ENCODE measurements around the gene RGS1. TPM values are rescaled to one million over a fixed set of nuclear protein-coding genes. Genes with fewer than 3 reads are reported as not detected.

RGS1 gene
- polyA plus RNA-seq, 1 of the 3 experiments (the other 2 are of a cell fraction), result 0.12 TPM

GRCh38 chr1:192553741-192554140 lies 21.8 kb upstream of the RGS1 start:
- no peak overlapping the region for H3K4me2 ChIP-seq
- ChIA-PET POLR2A (no interaction called here), CTCF (interaction anchor here (0.9 kb wide), 1 partner anchor 79 kb away, joined by 3 read pairs; no protein-coding TSS in a partner anchor)
- DNase-seq, result no peak
- no peaks in the 10 kb centered on the region for H4K20me1 ChIP-seq (ENCODE audit: insufficient read depth)
- WGBS (ENCODE audit: low lambda C conversion rate), result 73% methylated on average over 3 of the region's 3 CpGs
- H2AFZ ChIP-seq (ENCODE audit: low read depth), result no peak overlapping the region
- peaks cover 6 to 38% of the 10 kb centered on the region in 2 experiments; a peak in 3 of 4 replicates for H3K4me1 ChIP-seq (ENCODE audit: control insufficient read depth in 1 of 2, insufficient read depth in 2 of 2, low read depth in 1 of 2, low read length in 1 of 2)
- H3K27me3 ChIP-seq (ENCODE audit: insufficient read depth), result no peaks in the 10 kb centered on the region
- TF ChIP-seq RXRA (IDR thresholded peaks at IDR 0.05; ENCODE audit: borderline replicate concordance, low read depth), result no peak
- TF ChIP-seq GATA2 (CRISPR knock-in tag; IDR thresholded peaks at IDR 0.05), result no peak
- TF ChIP-seq MEF2A (IDR thresholded peaks at IDR 0.05; ENCODE audit: borderline replicate concordance, low read depth), result no peak
- no peak for TF ChIP-seq YY1 (IDR thresholded peaks at IDR 0.05; ENCODE audit: low read depth)
- no peak for TF ChIP-seq IRF3 (IDR thresholded peaks at IDR 0.05; ENCODE audit: low read depth, low read length)
- TF ChIP-seq MAX (IDR thresholded peaks at IDR 0.05; ENCODE audit: low read depth), result no peak
- no peak for TF ChIP-seq PBX3 (IDR thresholded peaks at IDR 0.05)
- no peak for TF ChIP-seq TAF1 (IDR thresholded peaks at IDR 0.05; ENCODE audit: borderline replicate concordance, low read depth, low read length)
- no peak for TF ChIP-seq FOXM1 (IDR thresholded peaks at IDR 0.05; ENCODE audit: low read depth)
- no peak for TF ChIP-seq FOXJ3 (CRISPR knock-in tag; IDR thresholded peaks at IDR 0.05)
- no peak for TF ChIP-seq EP300 (IDR thresholded peaks at IDR 0.05; ENCODE audit: borderline replicate concordance in 1 of 2, low read depth in 1 of 2, low read length in 1 of 2)
- H3K9me2 ChIP-seq, result no peaks in the 10 kb centered on the region
- H3K9me3 ChIP-seq, result no peaks in the 10 kb centered on the region
- H3F3A ChIP-seq (replicated peaks; ENCODE audit: insufficient read depth), result peaks cover 58% of the 10 kb centered on the region
- H3K9ac ChIP-seq, result no peak overlapping the region
- H3K79me2 ChIP-seq (ENCODE audit: insufficient read depth), result peaks cover 7% of the 10 kb centered on the region
- peaks cover 0 to 3% of the 10 kb centered on the region in 2 experiments for H3K36me3 ChIP-seq (replicated peaks in 1 of 2; ENCODE audit: control insufficient read depth in 1 of 2, insufficient read depth in 2 of 2, low read length in 1 of 2)
- H3K4me3 ChIP-seq (ENCODE audit: low read depth in 2 of 2, low read length in 1 of 2), result no peak overlapping the region
- H3K27ac ChIP-seq (ENCODE audit: low read depth in 2 of 2, low read length in 1 of 2), result peak overlapping the region; percentile 63 to 92; a peak in 3 of 4 replicates

GRCh38 chr1:192554904-192555303 lies 20.7 kb upstream of the RGS1 start:
- H3K9me2 ChIP-seq, result no peaks in the 10 kb centered on the region
- peaks cover 0 to 3% of the 10 kb centered on the region in 2 experiments for H3K36me3 ChIP-seq (replicated peaks in 1 of 2; ENCODE audit: control insufficient read depth in 1 of 2, insufficient read depth in 2 of 2, low read length in 1 of 2)
- TF ChIP-seq TAF1 (IDR thresholded peaks at IDR 0.05; ENCODE audit: borderline replicate concordance, low read depth, low read length) (no peak), RFX5 (IDR thresholded peaks at IDR 0.05; ENCODE audit: low read length) (no peak), GABPA (IDR thresholded peaks at IDR 0.05; ENCODE audit: low read depth) (no peak), EZH2phosphoT487 (IDR thresholded peaks at IDR 0.05; ENCODE audit: borderline replicate concordance, low read depth) (no peak), USF1 (IDR thresholded peaks at IDR 0.05; ENCODE audit: borderline replicate concordance, low read depth) (no peak), MXI1 (IDR thresholded peaks at IDR 0.05; ENCODE audit: low read depth, low read length) (no peak), NRF1 (IDR thresholded peaks at IDR 0.05; ENCODE audit: low read depth, low read length) (no peak), EP300 (IDR thresholded peaks at IDR 0.05; ENCODE audit: borderline replicate concordance in 1 of 2, low read depth in 1 of 2, low read length in 1 of 2) (no peak), PBX3 (IDR thresholded peaks at IDR 0.05) (no peak), SIN3A (IDR thresholded peaks at IDR 0.05; ENCODE audit: borderline replicate concordance, low read depth, low read length) (no peak), GATA2 (CRISPR knock-in tag; IDR thresholded peaks at IDR 0.05) (no peak), SMC3 (IDR thresholded peaks at IDR 0.05; ENCODE audit: low read depth, low read length) (no peak), TCF12 (IDR thresholded peaks at IDR 0.05) (no peak)
- WGBS (ENCODE audit: low lambda C conversion rate), result 92% methylated on average over 4 of the region's 4 CpGs
- peaks cover 7% of the 10 kb centered on the region for H3K79me2 ChIP-seq (ENCODE audit: insufficient read depth)
- no peak overlapping the region for H2AFZ ChIP-seq (ENCODE audit: low read depth)
- H3K4me2 ChIP-seq, result no peak overlapping the region
- no peaks in the 10 kb centered on the region for H4K20me1 ChIP-seq (ENCODE audit: insufficient read depth)
- DNase-seq, result no peak
- POLR2A ChIA-PET, result no interaction called here
- H3K9me3 ChIP-seq, result no peaks in the 10 kb centered on the region
- no peak overlapping the region for H3K4me3 ChIP-seq (ENCODE audit: low read depth in 2 of 2, low read length in 1 of 2)
- H3K4me1 ChIP-seq (ENCODE audit: control insufficient read depth in 1 of 2, insufficient read depth in 2 of 2, low read depth in 1 of 2, low read length in 1 of 2), result peaks cover 3 to 35% of the 10 kb centered on the region in 2 experiments; a peak in 3 of 4 replicates
- CTCF ChIA-PET, result no interaction called here
- no peaks in the 10 kb centered on the region for H3K27me3 ChIP-seq (ENCODE audit: insufficient read depth)
- no peak overlapping the region for H3K9ac ChIP-seq
- H3K27ac ChIP-seq (ENCODE audit: low read depth in 2 of 2, low read length in 1 of 2), result peak overlapping the region in 1 of 2 experiments; percentile 92; a peak in 1 of 4 replicates
- H3F3A ChIP-seq (replicated peaks; ENCODE audit: insufficient read depth), result peaks cover 56% of the 10 kb centered on the region

Data from SK-N-SH (cell line).